HFF-Myc (cell line): ENCODE measurements around the gene NRARP.

Experiments
- DNase-seq: peaks from one replicate; pipeline ENCODE4 v3.0.0-alpha.2; 2011; ENCODE audit warnings: low read depth; ENCODE audit errors: extremely low read depth
- H3K4me3 ChIP-seq: replicated peaks from 2 replicates; pipeline ENCODE4 v1.5.1; 2011; ENCODE audit warnings: low read depth, mild to moderate bottlenecking, control low read depth, low read length
- TF ChIP-seq, protein P1 (sequence below): IDR thresholded peaks from 2 replicates; pipeline ENCODE4 v1.5.1; 2012; ENCODE audit warnings: mild to moderate bottlenecking, low read depth, low read length, control low read depth; ENCODE audit errors: missing control alignments

The NRARP gene

DNA sequence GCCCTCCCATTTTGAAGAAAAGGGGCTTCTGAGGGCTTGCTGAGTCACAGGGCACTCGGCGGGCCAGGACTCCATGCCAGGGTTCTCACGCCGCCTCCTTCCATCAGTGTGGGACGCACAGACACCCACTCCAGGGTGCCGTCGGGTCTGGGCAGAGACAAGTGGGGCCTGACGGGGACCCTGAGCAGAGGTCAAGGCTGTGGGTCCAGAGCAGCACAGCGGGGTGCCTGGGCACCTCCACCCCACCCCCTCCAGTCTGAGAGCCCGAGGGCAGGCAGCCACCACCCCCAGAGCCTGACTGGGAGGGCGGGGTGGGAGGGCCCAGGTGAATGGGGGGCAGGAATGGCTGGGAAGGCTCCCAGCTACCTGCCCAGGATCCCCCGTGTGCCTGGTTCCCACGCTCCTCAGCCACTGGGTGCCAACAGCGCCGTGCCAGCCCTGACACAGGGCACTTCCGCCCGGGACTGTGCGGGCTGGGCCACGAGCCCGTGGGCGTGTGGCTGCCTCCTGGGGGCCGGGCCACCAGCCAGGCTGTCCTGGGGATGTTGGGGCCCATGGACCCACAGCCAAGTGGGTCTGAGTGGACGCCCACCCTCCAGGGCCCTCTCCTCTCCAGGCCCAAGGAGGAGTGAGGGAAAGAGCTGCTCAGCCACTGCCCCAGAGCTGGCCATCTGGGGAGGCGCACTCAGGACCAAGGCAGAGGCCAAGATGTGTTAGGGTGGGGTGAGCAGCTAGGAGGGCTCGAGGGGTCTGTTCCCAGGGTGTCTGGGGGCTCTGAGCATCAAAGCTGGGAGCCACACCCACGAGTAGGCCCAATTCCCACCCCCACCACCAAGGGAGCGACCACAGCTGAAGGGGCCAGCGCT is 10.1 kb upstream of the NRARP start:
- no peak overlapping the region for H3K4me3 ChIP-seq
- TF ChIP-seq, protein P1, sequence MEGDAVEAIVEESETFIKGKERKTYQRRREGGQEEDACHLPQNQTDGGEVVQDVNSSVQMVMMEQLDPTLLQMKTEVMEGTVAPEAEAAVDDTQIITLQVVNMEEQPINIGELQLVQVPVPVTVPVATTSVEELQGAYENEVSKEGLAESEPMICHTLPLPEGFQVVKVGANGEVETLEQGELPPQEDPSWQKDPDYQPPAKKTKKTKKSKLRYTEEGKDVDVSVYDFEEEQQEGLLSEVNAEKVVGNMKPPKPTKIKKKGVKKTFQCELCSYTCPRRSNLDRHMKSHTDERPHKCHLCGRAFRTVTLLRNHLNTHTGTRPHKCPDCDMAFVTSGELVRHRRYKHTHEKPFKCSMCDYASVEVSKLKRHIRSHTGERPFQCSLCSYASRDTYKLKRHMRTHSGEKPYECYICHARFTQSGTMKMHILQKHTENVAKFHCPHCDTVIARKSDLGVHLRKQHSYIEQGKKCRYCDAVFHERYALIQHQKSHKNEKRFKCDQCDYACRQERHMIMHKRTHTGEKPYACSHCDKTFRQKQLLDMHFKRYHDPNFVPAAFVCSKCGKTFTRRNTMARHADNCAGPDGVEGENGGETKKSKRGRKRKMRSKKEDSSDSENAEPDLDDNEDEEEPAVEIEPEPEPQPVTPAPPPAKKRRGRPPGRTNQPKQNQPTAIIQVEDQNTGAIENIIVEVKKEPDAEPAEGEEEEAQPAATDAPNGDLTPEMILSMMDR = no peak
- no peak for DNase-seq

DNA sequence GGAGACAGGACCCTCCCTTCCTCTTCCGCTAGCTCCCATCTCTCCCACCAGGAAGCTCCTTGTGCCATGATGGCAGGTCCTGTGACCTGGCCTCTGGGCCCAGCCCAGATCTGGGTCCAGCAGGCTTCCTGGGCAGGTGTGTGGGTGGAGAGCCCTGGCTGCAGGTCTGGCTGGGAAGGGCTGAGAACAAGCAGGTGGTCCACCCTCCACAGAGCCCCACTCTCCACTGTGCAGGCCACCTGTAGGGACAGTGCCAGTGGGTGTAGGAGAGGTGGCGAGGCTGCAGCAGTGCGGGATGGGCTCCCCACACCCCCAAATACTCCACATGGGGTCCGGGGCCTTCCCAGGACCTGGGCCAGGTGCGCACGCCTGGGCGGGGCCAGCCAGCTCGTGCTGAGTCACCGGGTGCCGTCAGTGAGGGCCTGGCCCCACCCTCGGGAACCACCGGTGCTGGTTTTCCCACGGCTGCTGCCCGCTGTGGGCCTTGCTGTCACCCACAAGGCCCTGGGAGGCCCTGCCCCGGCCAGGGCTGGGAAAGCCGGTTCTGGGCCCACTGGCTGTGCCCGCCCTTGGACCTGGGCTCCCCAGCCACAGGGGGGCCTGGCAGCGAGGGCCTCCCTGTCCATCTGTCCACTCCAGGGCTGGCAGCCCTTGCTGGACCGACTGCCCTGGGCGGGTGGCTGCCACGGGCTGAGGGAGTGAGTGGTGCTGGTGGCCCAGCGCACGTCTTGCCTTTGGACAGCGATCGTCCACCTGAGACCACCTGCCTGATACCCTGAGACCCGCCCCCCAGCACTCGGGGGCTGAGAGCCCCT is 9.3 kb upstream of the NRARP start:
- TF ChIP-seq, protein P1 = no peak
- H3K4me3 ChIP-seq = no peak overlapping the region
- DNase-seq = no peak

DNA sequence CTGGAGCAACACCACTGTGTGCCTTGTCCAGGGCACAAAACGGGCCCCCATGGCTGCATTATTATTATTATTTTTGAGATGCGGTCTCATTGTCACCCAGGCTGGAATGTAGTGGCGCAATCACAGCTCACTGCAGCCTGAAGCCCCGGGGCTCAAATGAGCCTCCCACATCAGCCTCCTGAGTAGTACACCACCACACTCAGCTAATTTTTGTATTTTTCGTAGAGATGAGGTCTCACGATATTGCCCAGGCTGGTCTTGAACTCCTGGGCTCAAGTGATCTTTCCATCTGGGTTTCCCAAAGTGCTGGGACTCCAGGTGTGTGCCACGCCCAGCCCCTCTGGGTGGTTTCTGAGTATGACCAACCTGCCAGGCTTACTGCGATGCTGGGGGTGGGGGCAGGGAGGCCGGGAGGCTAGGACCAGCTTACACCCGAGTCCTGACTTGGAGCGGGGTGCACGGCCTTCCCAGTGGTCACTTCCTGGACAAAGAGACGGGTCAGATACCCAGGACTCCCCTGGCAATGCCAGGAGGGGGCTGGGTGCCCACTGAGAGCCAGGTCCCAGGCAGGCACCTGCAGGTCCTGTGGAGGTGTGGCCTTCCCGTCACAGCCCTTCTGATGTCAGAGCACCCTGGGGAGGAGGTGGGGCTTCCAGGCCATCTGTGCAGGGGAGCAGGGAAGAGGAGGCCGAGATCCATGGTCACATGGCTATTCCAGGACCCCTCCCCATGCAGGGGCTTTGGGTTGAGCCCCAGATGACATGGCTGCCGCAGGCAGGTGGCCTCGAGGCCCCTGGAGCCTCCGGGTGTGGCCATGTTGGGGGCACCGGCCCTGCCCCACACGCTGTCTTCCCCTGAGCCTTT is 8.3 kb upstream of the NRARP start:
- H3K4me3 ChIP-seq = no peak overlapping the region
- no peak for DNase-seq
- TF ChIP-seq, protein P1 = no peak

DNA sequence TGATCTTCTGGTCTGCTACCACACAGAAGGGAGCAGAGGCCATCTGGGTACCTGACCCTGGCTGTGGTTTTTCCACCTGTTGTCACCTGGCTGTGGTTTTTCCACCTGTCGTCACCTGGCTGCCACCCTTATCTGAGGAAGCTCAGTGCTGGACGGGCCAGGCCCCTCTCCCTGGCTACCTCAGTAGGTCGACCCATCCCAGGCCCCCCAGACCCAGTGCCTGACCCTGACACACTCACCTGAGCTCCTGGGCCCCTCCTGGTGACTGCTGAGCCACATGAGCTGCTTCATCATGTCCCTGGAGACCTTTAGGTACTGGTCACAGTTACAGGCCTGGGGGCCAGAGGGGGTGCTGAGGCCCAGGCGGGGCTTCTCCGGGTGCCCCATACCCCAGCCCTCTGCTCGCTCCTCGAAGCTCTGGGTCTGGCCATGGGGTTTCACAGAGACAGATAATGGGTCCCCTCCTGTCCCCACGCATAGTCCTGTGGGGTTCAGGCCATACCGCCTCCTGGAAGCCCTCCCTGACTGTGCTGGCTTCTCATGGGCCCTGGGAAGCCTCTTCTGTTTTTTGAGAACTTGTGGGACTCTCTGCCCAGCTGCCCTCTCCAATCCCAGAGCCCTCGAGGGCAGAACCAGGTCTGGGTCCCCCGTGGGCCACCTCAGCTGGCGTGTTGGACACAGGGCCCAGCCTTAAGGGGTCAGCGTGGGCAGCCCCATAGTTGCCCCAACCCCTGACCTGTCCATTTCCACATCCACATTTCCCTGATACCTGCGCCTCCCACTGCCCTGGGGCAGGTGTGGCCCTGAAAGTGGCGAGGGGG is 7.5 kb upstream of the NRARP start:
- no peak for DNase-seq
- no peak overlapping the region for H3K4me3 ChIP-seq
- TF ChIP-seq, protein P1 = no peak

DNA sequence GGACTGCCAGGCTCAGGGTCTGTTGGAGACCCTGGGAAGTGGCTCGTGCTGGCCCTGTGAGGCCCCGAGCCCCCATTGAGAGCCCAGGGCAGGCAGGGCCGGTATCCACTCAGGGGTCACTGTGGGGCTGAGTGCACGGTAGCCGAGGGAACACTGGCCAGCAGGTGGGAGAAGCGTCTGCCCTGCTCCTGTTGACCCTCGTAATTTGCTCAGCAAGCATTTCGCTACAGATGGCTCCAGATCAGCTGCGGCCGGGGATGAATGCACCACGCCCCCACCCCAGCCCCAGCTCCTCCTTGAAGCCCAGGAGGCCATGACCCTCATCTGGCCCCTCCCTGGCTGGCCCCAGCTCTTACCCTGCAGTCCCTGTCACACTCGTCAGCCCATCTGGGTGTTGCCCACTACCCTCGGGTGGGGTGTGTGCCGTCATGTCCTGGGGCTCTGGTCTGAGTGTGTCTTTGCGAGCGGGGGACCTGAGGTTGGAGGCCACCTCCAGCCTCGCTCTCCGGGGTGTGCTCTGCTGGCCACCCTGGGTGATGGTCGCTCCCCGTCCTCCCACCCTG is 6.1 kb upstream of the NRARP start:
- DNase-seq = no peak

More for the DNA sequence above, 6.1 kb upstream of the NRARP start:
- TF ChIP-seq, protein P1 = no peak
- H3K4me3 ChIP-seq = no peak overlapping the region
